Heart left ventricle (tissue), 16 donors: ENCODE results near the gene CHTF8. TPM values are rescaled to one million over a fixed set of nuclear protein-coding genes. Genes with fewer than 3 reads are reported as not detected.

Source experiments
- ATAC-seq, 4 donors: fragments of 200-7000 bp; cut with Tn5 transposase; one replicate each; pipeline ENCODE4 v1.9.1; 2020 to 2022; ENCODE audit warnings: moderate library complexity in 4 of 4, mild to moderate bottlenecking in 3 of 4, moderate number of reproducible peaks in 1 of 4
- DNase-seq, 5 donors: peaks; one replicate each; pipeline ENCODE4 v3.0.0-alpha.2; 2020
- H3K27ac ChIP-seq, 12 donors: fragments of 200-600 bp; sonication (generic) in 4 of 12; one replicate each; pipeline versions ENCODE4 v1.5.0 to v1.8.0; 2016 to 2022; ENCODE audit warnings: mild to moderate bottlenecking in 2 of 12
- H3K27me3 ChIP-seq, 9 donors: fragments of 200-600 bp; sonication (generic) in 2 of 9; one replicate each; pipeline versions ENCODE4 v1.5.1 to v1.8.0; 2016 to 2022; ENCODE audit warnings: mild to moderate bottlenecking in 3 of 9
- H3K36me3 ChIP-seq, 9 donors: fragments of 200-600 bp; sonication (generic) in 2 of 9; one replicate each; pipeline versions ENCODE4 v1.5.0 to v1.8.0; 2018 to 2022; ENCODE audit warnings: mild to moderate bottlenecking in 2 of 9
- H3K4me1 ChIP-seq, 12 donors: fragments of 200-600 bp; sonication (generic) in 4 of 12; one replicate each; pipeline versions ENCODE4 v1.5.0 to v1.8.0; 2016 to 2022; ENCODE audit warnings: mild to moderate bottlenecking in 3 of 12
- H3K4me3 ChIP-seq, 12 donors: fragments of 200-600 bp; sonication (generic) in 4 of 12; one replicate each; pipeline versions ENCODE4 v1.5.0 to v1.8.0; 2017 to 2022; ENCODE audit warnings: mild to moderate bottlenecking in 9 of 12, moderate library complexity in 4 of 12
- H3K9me3 ChIP-seq, 12 donors: fragments of 200-600 bp; sonication (generic) in 4 of 12; one replicate each; pipeline versions ENCODE4 v1.5.0 to v1.8.0; 2016 to 2022; ENCODE audit warnings: mild to moderate bottlenecking in 1 of 12
- POLR2A ChIP-seq, 2 donors: fragments of 450-650 bp; IDR thresholded peaks; one replicate each; pipeline ENCODE4 v1.6.1; 2017; ENCODE audit warnings: antibody characterized with exemption in 2 of 2, mild to moderate bottlenecking in 2 of 2, moderate library complexity in 2 of 2
- WGBS, 4 donors: extraction: QIAGEN DNeasy Blood & Tissue Kit in 2 of 4; methylation state at CpG; one replicate each; pipeline versions ENCODE4 v1.1.5 to v1.1.7; 2013 to 2018; 5-methylcytosine and 5-hydroxymethylcytosine counted together
- intact Hi-C, 10 donors: fragments of 100-400 bp; cut with DNase I; formaldehyde crosslinking; loops; one replicate each; pipeline versions ENCODE4 v1.11.1 to v1.14.2; 2022
- polyA plus RNA-seq, 2 donors: library from polyadenylated mRNA; stranded (reverse); fragments of 200-250 nt; gene quantifications; one replicate each; pipeline ENCODE4 v1.2.3, GENCODE V29; 2013
- total RNA-seq, 9 donors: library from RNA; depleted of rRNA in 2 of 9; stranded (reverse); fragments of >200 nt in 2 of 9; fragmentation: NEBNext Ultra II Directional in 3 of 9; extraction: Animal tissue kit (Norgen Biotek cat#: 25700) in 3 of 9; gene quantifications; one replicate each; pipeline versions ENCODE4 v1.1.0 to v1.2.4, GENCODE V29; 2016 to 2023
- TF ChIP-seq, protein P1 (sequence below), 12 donors: fragments of 200-600 bp; sonication (generic) in 4 of 12; IDR thresholded peaks; one replicate each; pipeline versions ENCODE4 v1.5.0 to v1.8.0; 2018 to 2022; ENCODE audit warnings: antibody characterized with exemption in 12 of 12, mild to moderate bottlenecking in 5 of 12
- donor health status: ischemic (EF 13 %, LVEDD 7.1; RV severe dilation, severe dysfunction).
- donor health status: healthy with polysubstance abuse.
- donor health status: DM: no; HTN: yes; CAD: no.
- donor health status: DM: no; HTN: no; CAD: no.
- donor health status: ischemic (EF 25% LVEDD 6.9; RV normal size, moderate dysfunction).
- donor health status: ischemic (EF 25% LVEDD 5.7; RV mildly dilated, moderate dysfunction).
- donor health status: healthy.
- donor health status: DM: yes; HTN: yes; CAD: no.
- donor health status: ischemic (EF 35%, LVEDD 5.7; RV mildly dilated, moderate dysfunction).
- donor health status: nonischemic (EF 11% LVEDD 7.7; RV severe dilation, severe dysfunction).
- donor health status: DM: yes; HTN: yes; CAD: no.
- donor health status: PGD.
- donor health status: ischemic (EF 29% LVEDD 5.4; RV normal size, mild dysfunction).
- donor health status: nonischemic (EF 23%, LVEDD 6.1; RV moderate dilation, normal function).

Gene CHTF8
- total and polyA plus RNA-seq, 11 donors: 18.7 to 79.7 (median 53.2) TPM

DNA sequence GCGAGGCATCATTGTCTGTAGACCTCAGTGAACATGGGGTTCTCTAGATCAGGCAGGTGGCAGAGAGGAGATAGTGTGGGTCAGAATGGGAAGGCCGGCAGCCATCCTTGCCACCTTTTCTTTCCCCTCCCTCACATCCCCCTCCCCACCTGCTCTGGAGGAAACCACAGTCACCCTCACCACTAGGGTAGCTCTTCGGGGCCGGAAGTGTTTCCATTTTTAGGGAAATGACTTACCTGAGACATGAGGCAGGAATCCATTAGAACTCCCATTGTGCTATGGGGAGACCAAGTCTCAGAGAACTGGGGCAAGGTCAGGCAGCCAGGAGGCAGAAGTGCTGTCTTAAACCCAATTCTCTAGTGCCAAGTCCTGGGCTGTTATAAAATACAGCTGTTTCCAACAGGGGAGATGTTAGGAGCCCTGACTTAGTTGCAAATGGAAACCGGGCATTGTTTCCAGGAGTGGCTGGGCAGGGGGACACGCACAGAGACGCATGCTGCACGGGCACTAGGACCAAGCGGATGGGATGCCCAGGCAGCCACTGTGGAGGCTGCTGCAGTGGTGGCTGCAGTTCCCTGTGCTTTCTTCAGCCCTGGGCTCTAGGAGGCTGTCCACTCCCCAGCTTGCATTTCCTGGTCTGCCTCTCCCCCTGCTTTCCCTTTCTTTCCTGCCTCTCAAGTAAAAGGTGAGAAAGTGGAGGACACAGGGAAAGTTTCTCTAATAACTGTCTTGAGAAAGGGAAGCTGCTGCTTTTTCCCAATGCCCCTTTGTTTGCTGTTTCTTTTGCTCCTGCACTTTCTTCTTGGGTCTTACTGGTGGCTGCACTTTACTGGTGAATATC is 24.1 kb downstream of the CHTF8 start:
- H3K36me3 ChIP-seq: peaks cover 0 to 25% (median 6%) of the 10 kb centered on the region in 9 donors
- ATAC-seq (no peak), DNase-seq (no peak)
- no peak overlapping the region for H3K27ac ChIP-seq
- peaks cover 0 to 50% (median 28%) of the 10 kb centered on the region in 12 donors for H3K4me1 ChIP-seq
- peak overlapping the region in 7 of 12 donors; percentile 51 to 75 (median 63) for H3K4me3 ChIP-seq
- peaks cover 0 to 24% (median 0%) of the 10 kb centered on the region in 9 donors for H3K27me3 ChIP-seq
- intact Hi-C loops: loop anchor here in 5 of 10 donors (5.0 to 10.0 kb wide), 2 partner anchors 133 to 206 kb away; no protein-coding TSS in a partner anchor
- 49 to 75% (median 57%) methylated on average over 8 to 9 of the region's 9 CpGs for WGBS, 4 donors
- no peaks in the 10 kb centered on the region for H3K9me3 ChIP-seq
- TF ChIP-seq, protein P1, sequence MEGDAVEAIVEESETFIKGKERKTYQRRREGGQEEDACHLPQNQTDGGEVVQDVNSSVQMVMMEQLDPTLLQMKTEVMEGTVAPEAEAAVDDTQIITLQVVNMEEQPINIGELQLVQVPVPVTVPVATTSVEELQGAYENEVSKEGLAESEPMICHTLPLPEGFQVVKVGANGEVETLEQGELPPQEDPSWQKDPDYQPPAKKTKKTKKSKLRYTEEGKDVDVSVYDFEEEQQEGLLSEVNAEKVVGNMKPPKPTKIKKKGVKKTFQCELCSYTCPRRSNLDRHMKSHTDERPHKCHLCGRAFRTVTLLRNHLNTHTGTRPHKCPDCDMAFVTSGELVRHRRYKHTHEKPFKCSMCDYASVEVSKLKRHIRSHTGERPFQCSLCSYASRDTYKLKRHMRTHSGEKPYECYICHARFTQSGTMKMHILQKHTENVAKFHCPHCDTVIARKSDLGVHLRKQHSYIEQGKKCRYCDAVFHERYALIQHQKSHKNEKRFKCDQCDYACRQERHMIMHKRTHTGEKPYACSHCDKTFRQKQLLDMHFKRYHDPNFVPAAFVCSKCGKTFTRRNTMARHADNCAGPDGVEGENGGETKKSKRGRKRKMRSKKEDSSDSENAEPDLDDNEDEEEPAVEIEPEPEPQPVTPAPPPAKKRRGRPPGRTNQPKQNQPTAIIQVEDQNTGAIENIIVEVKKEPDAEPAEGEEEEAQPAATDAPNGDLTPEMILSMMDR (IDR thresholded peaks at IDR 0.05): no peak
- no peak for TF ChIP-seq POLR2A (IDR thresholded peaks at IDR 0.05)

DNA sequence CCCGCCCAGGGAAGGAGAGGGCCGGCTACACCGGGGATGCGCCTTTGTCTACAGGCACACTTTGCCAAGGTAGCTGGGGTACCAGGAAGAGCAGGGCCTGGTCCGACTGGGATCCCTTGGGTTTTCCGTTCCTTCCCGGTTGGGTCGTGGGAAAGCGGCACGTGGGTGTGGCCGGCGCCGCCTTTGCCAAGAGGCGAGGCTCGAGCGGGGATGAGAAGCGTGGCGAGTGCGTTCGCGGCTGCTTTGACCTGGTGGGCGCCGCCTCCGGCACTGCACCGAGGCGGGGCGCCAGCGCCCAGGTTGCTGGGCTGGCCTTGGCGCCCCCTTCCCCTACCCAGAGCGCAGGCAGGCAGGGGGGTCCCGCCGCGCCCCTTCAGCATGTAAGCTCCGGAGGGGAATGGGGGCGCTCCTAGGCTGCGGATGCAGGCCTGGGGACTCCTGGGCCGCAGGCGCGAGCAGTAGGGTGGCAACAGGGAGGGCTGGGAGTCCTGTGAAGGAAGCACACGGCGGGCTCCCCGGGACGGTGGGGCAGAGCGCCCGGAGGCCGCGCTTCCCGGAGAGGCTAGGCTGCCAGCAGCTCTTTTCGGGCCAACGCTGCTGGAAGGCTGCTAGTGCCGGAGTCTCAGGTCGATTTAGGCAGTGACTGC is 24.9 kb downstream of the CHTF8 start:
- ATAC-seq (peak in 3 of 4 donors; percentile 31 to 40 (median 33)), DNase-seq (peak in 2 of 5 donors; percentile 49 to 51)
- intact Hi-C loops: loop anchor here in 6 of 10 donors (2.0 to 10.0 kb wide), 3 partner anchors 67 to 205 kb away; no protein-coding TSS in a partner anchor
- peaks cover 0 to 22% (median 6%) of the 10 kb centered on the region in 9 donors for H3K36me3 ChIP-seq
- no peak overlapping the region for H3K27ac ChIP-seq
- peaks cover 0 to 43% (median 28%) of the 10 kb centered on the region in 12 donors for H3K4me1 ChIP-seq
- TF ChIP-seq, protein P1 (IDR thresholded peaks at IDR 0.05): no peak
- TF ChIP-seq POLR2A (IDR thresholded peaks at IDR 0.05): no peak
- 1 to 3% (median 1%) methylated on average over 14 to 52 of the region's 52 CpGs for WGBS, 4 donors
- no peaks in the 10 kb centered on the region for H3K9me3 ChIP-seq
- H3K4me3 ChIP-seq: peak overlapping the region; percentile 34 to 75 (median 58)
- peaks cover 0 to 24% (median 0%) of the 10 kb centered on the region in 9 donors for H3K27me3 ChIP-seq

DNA sequence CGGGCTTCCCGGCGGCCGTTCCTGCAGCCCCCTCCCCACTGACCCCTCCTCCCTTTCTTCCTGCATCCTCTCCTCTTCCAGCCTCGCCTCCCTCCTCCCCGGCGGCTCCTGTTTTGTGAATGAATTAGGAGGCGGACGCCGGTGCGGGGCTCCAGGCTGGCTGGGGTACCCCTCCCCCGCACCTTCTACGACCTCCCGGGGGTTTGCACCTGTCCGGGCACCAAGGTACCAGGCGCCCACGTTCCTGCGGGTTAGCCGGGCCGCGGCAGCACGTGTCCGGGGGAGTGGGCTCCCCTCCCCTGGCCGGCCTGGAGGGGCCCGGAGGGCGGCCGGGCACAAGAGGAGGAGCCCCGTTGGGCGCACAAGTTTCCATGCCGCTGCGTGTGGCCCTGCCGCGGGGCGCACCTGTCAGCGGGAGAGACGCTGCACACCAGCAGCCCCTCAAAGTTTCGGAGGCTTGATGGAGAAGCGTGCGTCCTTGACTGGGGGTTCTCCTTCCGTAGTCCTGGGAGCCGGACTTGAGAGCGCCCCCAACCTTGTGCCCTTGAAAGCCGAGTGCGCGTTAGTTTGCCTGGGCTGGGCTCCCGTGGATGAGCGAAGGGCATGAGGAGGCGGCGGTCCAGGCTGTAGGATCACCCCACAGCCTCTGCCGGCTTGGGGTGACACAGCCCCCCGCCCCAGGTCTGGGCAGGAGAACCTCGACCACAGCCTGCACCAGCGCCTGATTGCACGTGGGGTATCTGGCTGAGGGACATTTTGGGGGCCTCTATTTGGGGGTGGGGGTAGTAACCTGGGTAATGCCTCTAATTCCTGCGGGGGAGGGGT is 25.7 kb downstream of the CHTF8 start:
- intact Hi-C loops: loop anchor here in 6 of 10 donors (2.0 to 10.0 kb wide), 3 partner anchors 66 to 204 kb away; no protein-coding TSS in a partner anchor
- no peak overlapping the region for H3K27ac ChIP-seq
- H3K4me3 ChIP-seq: peak overlapping the region; percentile 34 to 75 (median 58)
- peaks cover 0 to 35% (median 26%) of the 10 kb centered on the region in 12 donors for H3K4me1 ChIP-seq
- ATAC-seq (peak in 2 of 4 donors; percentile 2 to 10), DNase-seq (no peak)
- peaks cover 0 to 19% (median 6%) of the 10 kb centered on the region in 9 donors for H3K36me3 ChIP-seq
- peaks cover 0 to 24% (median 0%) of the 10 kb centered on the region in 9 donors for H3K27me3 ChIP-seq
- TF ChIP-seq, protein P1 (IDR thresholded peaks at IDR 0.05): no peak
- TF ChIP-seq POLR2A (IDR thresholded peaks at IDR 0.05): no peak
- H3K9me3 ChIP-seq: no peaks in the 10 kb centered on the region
- WGBS, 4 donors: 0 to 1% (median 1%) methylated on average over 21 to 55 of the region's 55 CpGs
